T-helper 2 cell treated with Interferon-gamma antibody and Interleukin-4, amounts not matched to agents 100 ng/mL and 5 ng/mL, for 36 hours (primary cell): ENCODE measurements around the gene HTN3. TPM values are rescaled to one million over a fixed set of nuclear protein-coding genes. Genes with fewer than 3 reads are reported as not detected.

ENCODE experiments used
- total RNA-seq: library from RNA; stranded (reverse); gene quantifications from 2 replicates; pipeline ENCODE4 v1.2.3, GENCODE V29; 2022

HTN3 gene
- total RNA-seq, 1 donor from 2014 or later, result not detected

Other genes starting within 250 kb of the HTN3 start
- gene SULT1E1, start 168.3 kb upstream of the HTN3 start, total RNA-seq, result not detected in 2 replicates
- not detected in 2 replicates for gene CSN1S1, start 97.4 kb upstream of the HTN3 start, total RNA-seq
- gene CSN2, start 62.7 kb upstream of the HTN3 start, total RNA-seq, result not detected in 2 replicates
- gene STATH, start 32.5 kb upstream of the HTN3 start, total RNA-seq, result not detected in 2 replicates
- not detected in 2 replicates for gene HTN1, start 22.0 kb downstream of the HTN3 start, total RNA-seq
- not detected in 2 replicates for gene PRR27, start 125.8 kb downstream of the HTN3 start, total RNA-seq
- not detected in 2 replicates for gene ODAM, start 167.3 kb downstream of the HTN3 start, total RNA-seq
- gene FDCSP, start 197.7 kb downstream of the HTN3 start, total RNA-seq, result not detected in 2 replicates
- gene CSN3, start 214.1 kb downstream of the HTN3 start, total RNA-seq, result not detected in 2 replicates